AML-193 (cell line): Measurements from ENCODE around the gene MEX3C.

ENCODE experiments used
- DNase-seq, 2 experiments: peaks; one replicate each; lab custom pipeline; 2025; lab: John Stamatoyannopoulos, UW

MEX3C gene

GRCh38 chr18:51191128-51191717 is 6.3 kb downstream of the MEX3C start:
- DNase-seq, result no peak

- DNase-seq, result no peak
Observed at GRCh38 chr18:51190000-51190399, 7.5 kb downstream of the MEX3C start.

GRCh38 chr18:51188024-51188701 is 9.3 kb downstream of the MEX3C start:
- DNase-seq, result no peak

- DNase-seq, result no peak
Observed at GRCh38 chr18:51185075-51185474, 12.4 kb downstream of the MEX3C start.

- no peak for DNase-seq
Observed at GRCh38 chr18:51184091-51184457, 13.4 kb downstream of the MEX3C start.

- DNase-seq, result no peak
Observed at GRCh38 chr18:51183372-51184090, 13.9 kb downstream of the MEX3C start.

- DNase-seq, result no peak
Observed at GRCh38 chr18:51182824-51183223, 14.7 kb downstream of the MEX3C start.

GRCh38 chr18:51171625-51172259 is 25.7 kb downstream of the MEX3C start:
- DNase-seq, result no peak

- DNase-seq, result no peak
Observed at GRCh38 chr18:51171223-51171622, 26.3 kb downstream of the MEX3C start.

GRCh38 chr18:51170664-51171063 is 26.8 kb downstream of the MEX3C start:
- DNase-seq, result no peak

- DNase-seq, result no peak
Observed at GRCh38 chr18:51169731-51170130, 27.8 kb downstream of the MEX3C start.

GRCh38 chr18:51168960-51169662 is 28.4 kb downstream of the MEX3C start:
- no peak for DNase-seq

GRCh38 chr18:51168026-51168742 is 29.3 kb downstream of the MEX3C start:
- no peak for DNase-seq

- no peak for DNase-seq
Observed at GRCh38 chr18:51165296-51165695, 32.2 kb downstream of the MEX3C start.

GRCh38 chr18:51164761-51165281 is 32.7 kb downstream of the MEX3C start:
- DNase-seq, result no peak

GRCh38 chr18:51164342-51164741 is 33.1 kb downstream of the MEX3C start:
- DNase-seq, result no peak

GRCh38 chr18:51163543-51163942 is 33.9 kb downstream of the MEX3C start:
- DNase-seq, result no peak

- no peak for DNase-seq
Observed at GRCh38 chr18:51162617-51163016, 34.9 kb downstream of the MEX3C start.

GRCh38 chr18:51160646-51161045 is 36.8 kb downstream of the MEX3C start:
- DNase-seq, result no peak

GRCh38 chr18:51157215-51157614 is 40.3 kb downstream of the MEX3C start:
- DNase-seq, result no peak

GRCh38 chr18:51154431-51155063 is 42.9 kb downstream of the MEX3C start:
- no peak for DNase-seq
